Medulla oblongata (tissue), 1 donor: ENCODE results near the gene CD96.
"Not testable (repeated sequence)": the region's sequence is repeated elsewhere in the genome, so short reads cannot be mapped to it uniquely, and the experiment has no call there.

Source experiments
- DNase-seq: peaks from one replicate; pipeline ENCODE4 v3.0.0-alpha.2; 2015; ENCODE audit errors: extremely low spot score

Gene CD96

DNA sequence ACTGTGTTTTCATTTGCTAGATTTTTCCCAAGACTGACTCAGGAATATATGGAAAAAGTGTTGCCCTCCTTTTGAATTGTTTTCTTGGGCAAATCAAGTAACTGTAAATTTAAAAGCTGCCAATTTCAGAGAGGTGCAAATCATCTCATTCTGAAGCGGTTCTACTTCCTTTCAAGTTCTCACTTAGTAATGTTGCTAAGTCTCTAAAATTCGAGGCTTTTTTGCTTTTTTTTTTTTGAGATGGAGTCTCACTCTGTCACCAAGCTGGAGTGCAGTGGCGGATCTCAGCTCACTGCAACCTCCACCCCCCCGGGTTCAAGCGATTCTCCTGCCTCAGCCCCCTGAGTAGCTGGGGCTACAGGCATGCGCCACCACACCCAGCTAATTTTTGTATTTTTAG is 130.5 kb downstream of the CD96 start:
- DNase-seq: not testable (repeated sequence)

DNA sequence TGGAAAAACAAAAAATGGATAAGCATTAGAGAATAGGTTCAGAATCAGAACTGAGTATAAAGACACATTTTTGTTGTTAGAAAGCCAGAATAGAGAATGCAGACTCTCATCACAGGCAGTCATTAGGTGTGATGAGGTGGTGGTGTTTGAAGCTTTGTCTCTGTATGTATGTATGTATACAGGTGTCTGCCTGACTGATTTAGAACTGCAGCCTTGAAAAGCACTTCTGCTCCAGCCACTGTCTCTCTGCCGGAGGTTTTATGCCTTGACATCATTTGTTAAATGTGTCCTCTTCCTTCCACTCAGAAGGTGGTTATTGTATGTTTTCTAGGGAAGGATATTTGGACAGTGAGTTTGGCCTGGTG is 133.8 kb downstream of the CD96 start:
- no peak for DNase-seq

DNA sequence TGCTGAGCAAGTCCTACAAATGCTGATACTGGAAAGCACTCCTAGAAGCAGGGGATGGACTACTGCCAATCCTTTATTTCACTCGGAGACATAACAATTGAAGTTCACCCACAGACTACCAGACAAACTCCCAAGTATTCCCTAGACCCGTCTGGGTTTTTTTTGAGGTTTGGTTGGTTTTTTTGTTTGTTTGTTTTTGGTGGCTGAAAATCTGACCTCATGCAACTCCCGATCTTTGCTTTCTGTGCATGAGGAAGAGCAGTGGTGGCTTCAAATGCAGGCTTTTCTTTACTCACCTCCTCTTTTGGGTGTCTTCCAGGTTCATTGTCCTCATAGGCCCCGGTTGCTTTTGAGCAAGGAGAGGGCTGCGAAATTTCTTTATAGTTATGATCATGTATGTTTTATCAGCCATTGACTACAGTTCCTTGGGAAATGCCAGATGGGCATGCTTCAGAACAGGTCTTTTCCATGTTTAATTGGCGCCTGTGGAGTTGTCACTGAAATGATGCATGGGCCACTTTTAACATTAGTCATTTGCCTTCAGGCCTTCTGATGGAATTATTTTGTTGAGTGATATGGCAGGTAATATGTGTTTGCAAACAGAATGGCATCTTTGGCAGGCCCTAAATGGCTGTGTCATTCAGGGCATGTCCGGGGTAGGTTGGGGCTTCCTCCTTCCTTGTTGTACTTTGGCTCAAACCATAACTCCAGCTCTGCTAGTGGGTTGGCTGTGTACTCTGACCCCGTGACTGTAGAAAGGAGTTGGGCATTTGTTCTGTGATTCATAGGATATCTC is 134.4 kb downstream of the CD96 start:
- DNase-seq: no peak

- no peak for DNase-seq
These were observed 135.0 kb downstream of the CD96 start for GRCh38 chr3:111677007-111677392.

DNA sequence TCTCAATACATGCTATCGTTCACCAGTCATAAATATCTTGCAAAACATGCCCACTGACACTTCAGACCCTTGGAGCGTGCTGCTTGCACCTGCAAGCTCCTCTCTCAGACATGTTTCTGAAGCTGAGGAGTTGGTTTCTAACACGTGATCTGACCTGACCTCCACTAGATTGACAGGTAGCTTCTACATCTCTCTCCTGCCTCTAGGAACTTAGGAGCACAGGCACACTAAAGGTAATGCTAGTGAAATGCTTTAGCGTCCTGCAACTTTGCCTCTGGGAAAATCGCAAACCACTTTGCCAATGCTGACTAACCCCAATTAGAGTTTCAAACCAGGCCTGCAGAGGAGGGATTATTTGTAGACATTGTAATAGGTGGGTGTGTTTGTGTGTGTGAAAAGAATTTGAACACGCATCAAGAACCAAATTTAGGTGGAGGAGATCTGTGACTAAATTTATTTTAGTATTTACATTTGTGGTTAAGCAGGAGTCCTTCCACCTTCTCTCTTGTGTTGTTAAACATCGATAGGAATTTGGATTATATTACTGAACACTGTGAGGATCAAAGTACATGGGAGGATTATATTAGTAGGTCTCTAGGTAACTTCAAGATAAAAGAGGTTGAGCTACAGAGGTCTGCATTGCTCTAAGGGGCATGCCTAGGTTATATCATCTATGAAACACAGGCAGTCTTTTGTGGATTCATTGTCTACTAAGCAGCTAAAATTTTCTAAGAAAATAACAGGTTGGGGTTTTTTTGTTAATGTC is 139.8 kb downstream of the CD96 start:
- no peak for DNase-seq

DNA sequence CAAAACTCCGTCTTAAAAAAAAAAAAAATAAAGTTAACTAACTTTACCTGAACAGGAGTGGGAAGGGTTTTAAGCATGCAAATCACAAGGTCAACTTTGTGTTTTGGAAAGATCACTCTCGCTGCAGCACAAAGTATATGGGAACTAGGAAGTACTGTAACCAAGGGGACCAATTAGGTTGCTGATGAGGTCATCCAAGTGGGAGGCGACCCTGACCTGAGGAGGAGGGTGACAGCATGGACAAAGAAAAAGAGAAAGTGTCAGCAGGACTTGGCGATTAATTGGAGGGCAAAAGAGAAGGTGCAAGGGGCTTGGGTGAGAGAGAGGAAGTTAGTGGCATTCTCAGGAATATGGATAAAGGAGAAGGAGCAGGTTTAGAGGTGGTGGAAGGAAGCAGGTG is 142.6 kb downstream of the CD96 start:
- DNase-seq: no peak

- no peak for DNase-seq
These were observed 146.3 kb downstream of the CD96 start for GRCh38 chr3:111688190-111688800.

GRCh38 chr3:111690242-111690641 is 148.2 kb downstream of the CD96 start:
- DNase-seq: no peak

GRCh38 chr3:111691293-111691909 is 149.4 kb downstream of the CD96 start:
- peak; percentile 42 for DNase-seq

DNA sequence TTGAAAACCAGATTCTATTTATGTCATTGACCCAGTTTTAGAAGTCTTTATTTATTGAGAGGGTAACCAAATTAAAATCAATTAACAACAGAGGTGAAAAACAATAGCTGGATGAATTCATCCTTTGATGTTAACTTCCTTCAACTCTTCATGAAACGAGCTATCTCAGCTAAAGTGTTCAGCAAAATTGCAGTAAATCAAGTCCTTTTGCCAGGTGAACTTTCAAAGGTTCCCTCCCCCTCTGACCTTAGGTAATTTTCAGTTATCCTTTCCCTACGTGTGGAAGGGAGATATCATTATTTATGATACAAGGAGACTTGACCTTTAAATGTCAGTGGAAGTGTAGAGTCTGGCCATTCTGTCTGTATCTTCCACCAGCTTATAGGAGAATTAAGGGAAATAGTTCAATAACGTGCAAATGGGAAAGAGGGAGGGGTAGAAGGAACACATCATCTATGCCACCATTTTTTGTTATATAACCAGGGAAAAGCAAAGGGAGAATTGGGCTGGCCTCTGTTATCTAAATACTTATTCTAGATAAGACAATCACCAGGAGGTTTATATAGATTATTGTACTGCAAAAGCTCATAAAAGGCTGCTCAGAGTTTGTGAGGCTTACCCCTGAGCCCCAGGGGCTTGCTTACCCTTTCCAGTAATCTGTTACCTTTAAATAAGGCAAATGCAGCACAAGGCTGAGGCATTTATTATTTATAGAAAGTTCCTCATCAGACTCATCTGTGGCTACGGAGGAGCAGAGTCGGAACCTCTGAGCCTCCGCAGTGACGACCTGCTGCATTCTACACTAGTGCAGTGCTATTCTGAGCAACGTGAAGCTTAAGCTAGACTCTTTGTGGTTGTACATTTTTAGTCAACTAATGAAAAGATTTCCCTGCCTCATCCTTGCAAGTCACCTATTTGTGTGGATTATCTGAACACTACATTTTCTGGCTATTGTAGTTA is 150.9 kb downstream of the CD96 start:
- DNase-seq: no peak

DNA sequence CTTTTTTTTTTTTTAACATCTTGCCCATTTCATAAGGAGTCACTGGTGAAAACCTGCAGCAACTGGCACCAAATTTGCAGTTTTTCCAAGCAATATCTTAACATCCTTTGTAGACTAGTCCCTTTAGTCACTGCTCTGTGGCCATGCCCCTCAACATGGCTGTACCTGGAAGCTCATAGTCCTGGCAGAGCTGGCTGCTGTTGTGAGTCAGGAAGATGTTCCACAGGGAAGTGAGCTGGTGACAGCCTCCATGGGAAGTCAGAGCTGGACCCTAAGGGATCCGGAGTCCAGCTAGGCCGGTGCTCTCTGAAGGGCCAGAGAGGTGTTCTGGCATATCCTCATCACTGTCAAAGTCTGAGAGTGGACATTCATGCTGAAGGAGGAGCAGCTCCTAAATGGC is 152.5 kb downstream of the CD96 start:
- no peak for DNase-seq

GRCh38 chr3:111695636-111696117 is 153.7 kb downstream of the CD96 start:
- DNase-seq: no peak

GRCh38 chr3:111700054-111700453 is 158.1 kb downstream of the CD96 start:
- no peak for DNase-seq

DNA sequence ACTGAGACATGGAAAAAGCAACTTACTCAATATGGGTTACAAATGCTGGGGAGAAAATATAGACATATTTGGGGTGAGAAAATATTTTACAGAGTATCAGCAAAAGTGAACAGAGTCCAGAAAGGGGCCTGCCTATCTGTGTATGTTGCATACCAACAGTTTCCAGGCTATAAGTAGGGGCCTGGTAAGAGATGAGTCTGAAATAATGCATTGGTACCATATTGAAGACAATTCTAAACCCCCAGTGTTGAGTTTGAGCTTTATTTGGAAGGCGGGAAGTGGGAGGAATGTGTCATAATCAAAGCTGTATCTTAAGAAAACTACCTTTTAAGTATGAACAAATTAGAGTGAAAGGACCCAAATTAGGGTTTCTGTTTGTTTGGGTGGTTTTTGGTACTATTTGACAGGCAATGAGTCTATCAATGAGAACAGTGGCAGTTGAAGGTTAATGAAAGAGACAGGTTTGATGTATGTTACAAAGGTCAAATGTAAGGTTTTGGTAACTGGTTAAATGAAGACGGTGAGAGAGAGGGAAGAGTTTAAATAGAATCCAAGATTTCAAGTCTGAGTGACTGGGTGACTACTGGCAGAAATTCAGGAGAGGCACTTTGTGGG is 159.4 kb downstream of the CD96 start:
- DNase-seq: no peak
